GM04503 (cell line): ENCODE data around the gene GORASP1.

ENCODE experiments used
- DNase-seq: peaks from one replicate; pipeline ENCODE4 v3.0.0-alpha.2; 2012; ENCODE audit warnings: low read depth

GORASP1 gene

GRCh38 chr3:39102504-39103323 lies 4.7 kb downstream of the GORASP1 start:
- DNase-seq = no peak

- DNase-seq = no peak
Measured at GRCh38 chr3:39101022-39101689, 6.3 kb downstream of the GORASP1 start.

- DNase-seq = no peak
Measured at GRCh38 chr3:39100500-39100886, 6.9 kb downstream of the GORASP1 start.

GRCh38 chr3:39099738-39100499 lies 7.5 kb downstream of the GORASP1 start:
- no peak for DNase-seq

- no peak for DNase-seq
Measured at GRCh38 chr3:39099242-39099641, 8.2 kb downstream of the GORASP1 start.

- no peak for DNase-seq
Measured at GRCh38 chr3:39098473-39099000, 8.9 kb downstream of the GORASP1 start.

- no peak for DNase-seq
Measured at GRCh38 chr3:39097716-39098472, 9.5 kb downstream of the GORASP1 start.

GRCh38 chr3:39096775-39097174 lies 10.7 kb downstream of the GORASP1 start:
- DNase-seq = no peak

GRCh38 chr3:39095778-39096177 lies 11.6 kb downstream of the GORASP1 start:
- no peak for DNase-seq

- DNase-seq = no peak
Measured at GRCh38 chr3:39094851-39095677, 12.4 kb downstream of the GORASP1 start.

- no peak for DNase-seq
Measured at GRCh38 chr3:39090922-39091321, 16.5 kb downstream of the GORASP1 start.

- DNase-seq = no peak
Measured at GRCh38 chr3:39088889-39089288, 18.5 kb downstream of the GORASP1 start.

GRCh38 chr3:39088456-39088855 lies 19.0 kb downstream of the GORASP1 start:
- no peak for DNase-seq

- no peak for DNase-seq
Measured at GRCh38 chr3:39086144-39086543, 21.3 kb downstream of the GORASP1 start.

- no peak for DNase-seq
Measured at GRCh38 chr3:39082666-39083313, 24.6 kb downstream of the GORASP1 start.

GRCh38 chr3:39080026-39080425 lies 27.4 kb downstream of the GORASP1 start:
- no peak for DNase-seq

GRCh38 chr3:39079530-39079929 lies 27.9 kb downstream of the GORASP1 start:
- no peak for DNase-seq

- DNase-seq = no peak
Measured at GRCh38 chr3:39075910-39076309, 31.5 kb downstream of the GORASP1 start.

- DNase-seq = no peak
Measured at GRCh38 chr3:39068556-39068955, 38.9 kb downstream of the GORASP1 start.

GRCh38 chr3:39067286-39067685 lies 40.1 kb downstream of the GORASP1 start:
- DNase-seq = no peak
